ENCODE measurements around the gene CLEC4C. TPM values are rescaled to one million over a fixed set of nuclear protein-coding genes. Genes with fewer than 3 reads are reported as not detected.

Gene CLEC4C
- total and polyA plus RNA-seq, 2 experiments from 2014 or later = not detected

GRCh38 chr12:7705846-7706245 lies 41.3 kb downstream of the CLEC4C start:
- no peaks in the 10 kb centered on the region for H3K27me3 ChIP-seq (ENCODE audit: insufficient read depth)
- no peaks in the 10 kb centered on the region for H3K9me2 ChIP-seq (ENCODE audit: insufficient read depth)
- H3K9me3 Mint-ChIP-seq = no peaks in the 10 kb centered on the region; the same call in 2 of the 3 replicates
- H3K27me3 Mint-ChIP-seq (ENCODE audit: insufficient read depth, low read depth, poor library complexity) = no peaks in the 10 kb centered on the region
- H3K4me3 Mint-ChIP-seq = no peak overlapping the region
- H2AFZ ChIP-seq = no peak overlapping the region
- no peaks in the 10 kb centered on the region for H3F3A ChIP-seq (replicated peaks; ENCODE audit: low read depth)
- no peak overlapping the region for H3K27ac ChIP-seq (ENCODE audit: low read depth)
- peak; percentile 43 for ATAC-seq
- no peaks in the 10 kb centered on the region for H4K20me1 ChIP-seq (replicated peaks; ENCODE audit: insufficient read depth)
- no peak overlapping the region for H3K4me3 ChIP-seq
- H3K4me1 Mint-ChIP-seq = peaks cover 10% of the 10 kb centered on the region
- H3K36me3 Mint-ChIP-seq (ENCODE audit: low read depth) = no peaks in the 10 kb centered on the region
- no peak overlapping the region for H3K4me2 ChIP-seq
- peaks cover 9% of the 10 kb centered on the region for H3K4me1 ChIP-seq (ENCODE audit: insufficient read depth)
- H3K36me3 ChIP-seq (ENCODE audit: insufficient read depth) = no peaks in the 10 kb centered on the region
- no peaks in the 10 kb centered on the region for H3K79me2 ChIP-seq (replicated peaks; ENCODE audit: insufficient read depth)
- H3K27ac Mint-ChIP-seq = no peak overlapping the region
- no peak for DNase-seq (ENCODE audit: low spot score)
- no peak for TF ChIP-seq EZH2phosphoT487 (IDR thresholded peaks at IDR 0.05; ENCODE audit: unreplicated experiment)
- TF ChIP-seq, protein P1, sequence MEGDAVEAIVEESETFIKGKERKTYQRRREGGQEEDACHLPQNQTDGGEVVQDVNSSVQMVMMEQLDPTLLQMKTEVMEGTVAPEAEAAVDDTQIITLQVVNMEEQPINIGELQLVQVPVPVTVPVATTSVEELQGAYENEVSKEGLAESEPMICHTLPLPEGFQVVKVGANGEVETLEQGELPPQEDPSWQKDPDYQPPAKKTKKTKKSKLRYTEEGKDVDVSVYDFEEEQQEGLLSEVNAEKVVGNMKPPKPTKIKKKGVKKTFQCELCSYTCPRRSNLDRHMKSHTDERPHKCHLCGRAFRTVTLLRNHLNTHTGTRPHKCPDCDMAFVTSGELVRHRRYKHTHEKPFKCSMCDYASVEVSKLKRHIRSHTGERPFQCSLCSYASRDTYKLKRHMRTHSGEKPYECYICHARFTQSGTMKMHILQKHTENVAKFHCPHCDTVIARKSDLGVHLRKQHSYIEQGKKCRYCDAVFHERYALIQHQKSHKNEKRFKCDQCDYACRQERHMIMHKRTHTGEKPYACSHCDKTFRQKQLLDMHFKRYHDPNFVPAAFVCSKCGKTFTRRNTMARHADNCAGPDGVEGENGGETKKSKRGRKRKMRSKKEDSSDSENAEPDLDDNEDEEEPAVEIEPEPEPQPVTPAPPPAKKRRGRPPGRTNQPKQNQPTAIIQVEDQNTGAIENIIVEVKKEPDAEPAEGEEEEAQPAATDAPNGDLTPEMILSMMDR (conservative IDR thresholded peaks at IDR 0.05; ENCODE audit: low read depth in 2 of 2) = no peak

- no peak for ATAC-seq
- Histone ChIP-seq H3K27me3 (ENCODE audit: insufficient read depth) (no peaks in the 10 kb centered on the region), H2AFZ (no peak within 1 kb of the TSS; the same call in 1 of the 2 replicates), H4K20me1 (replicated peaks; ENCODE audit: insufficient read depth) (no peaks in the 10 kb centered on the region), H3K4me1 (ENCODE audit: insufficient read depth) (peaks cover 28% of the 10 kb centered on the region), H3F3A (replicated peaks; ENCODE audit: low read depth) (peaks cover 13% of the 10 kb centered on the region; the same call in 1 of the 2 replicates), H3K9me2 (ENCODE audit: insufficient read depth) (no peaks in the 10 kb centered on the region), H3K4me3 (peak within 1 kb of the TSS; percentile 7; the same call in 1 of the 2 replicates), H3K4me2 (peak within 1 kb of the TSS; percentile 48), H3K79me2 (replicated peaks; ENCODE audit: insufficient read depth) (no peaks in the 10 kb centered on the region; the same call in 1 of the 2 replicates), H3K27ac (ENCODE audit: low read depth) (peak within 1 kb of the TSS; percentile 97), H3K36me3 (ENCODE audit: insufficient read depth) (no peaks in the 10 kb centered on the region)
- H3K4me3 Mint-ChIP-seq = peak within 1 kb of the TSS; percentile 7; the same call in 1 of the 3 replicates
- no peaks in the 10 kb centered on the region; the same call in 2 of the 3 replicates for H3K9me3 Mint-ChIP-seq
- peaks cover 13% of the 10 kb centered on the region for H3K27me3 Mint-ChIP-seq (ENCODE audit: insufficient read depth, low read depth, poor library complexity)
- H3K36me3 Mint-ChIP-seq (ENCODE audit: low read depth) = peaks cover 4% of the 10 kb centered on the region
- peaks cover 30% of the 10 kb centered on the region for H3K4me1 Mint-ChIP-seq
- no peak for TF ChIP-seq POLR2AphosphoS5 (IDR thresholded peaks at IDR 0.05; ENCODE audit: low read depth)
- no peak for TF ChIP-seq ZNF331 (CRISPR knock-in tag; IDR thresholded peaks at IDR 0.05; ENCODE audit: low read depth)
- no peak for TF ChIP-seq NANOG (IDR thresholded peaks at IDR 0.05; ENCODE audit: borderline replicate concordance)
- TF ChIP-seq EZH2 (IDR thresholded peaks at IDR 0.05; ENCODE audit: low read depth, unreplicated experiment) = no peak
- no peak for TF ChIP-seq EZH2phosphoT487 (IDR thresholded peaks at IDR 0.05; ENCODE audit: unreplicated experiment)
- no peak for TF ChIP-seq STAT1 (IDR thresholded peaks at IDR 0.05; ENCODE audit: unreplicated experiment)
- peak; percentile 32 for DNase-seq (ENCODE audit: low spot score)
- H3K27ac Mint-ChIP-seq = peak within 1 kb of the TSS; percentile 94
These were observed 51.5 kb downstream of the CLEC4C start, which contains the start of gene GDF3 for GRCh38 chr12:7695566-7696197. Gene GDF3 (minus strand): TSS chr12:7695775. CDS start chr12:7695728, 47 bp downstream.

DNA sequence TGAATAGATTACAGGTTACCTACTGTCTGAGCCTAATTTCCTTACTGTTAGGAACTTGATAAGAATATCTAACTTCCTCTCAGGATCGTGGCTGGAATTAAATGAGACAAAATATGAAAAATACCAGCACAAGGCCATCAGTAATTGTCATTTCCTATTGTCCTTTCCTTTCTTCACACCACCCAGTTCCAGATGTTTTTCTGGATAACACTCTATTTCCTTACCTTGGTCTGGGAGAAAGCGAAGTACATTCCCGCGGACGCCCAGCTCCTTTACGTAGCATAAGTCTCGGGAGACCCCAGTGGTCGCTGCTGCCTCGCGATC lies 52.0 kb downstream of the CLEC4C start:
- H3K9me2 ChIP-seq (ENCODE audit: insufficient read depth) = no peaks in the 10 kb centered on the region
- Mint-ChIP-seq H3K36me3 (ENCODE audit: low read depth) (peaks cover 7% of the 10 kb centered on the region), H3K4me3 (peak overlapping the region; percentile 7; the same call in 1 of the 3 replicates), H3K27me3 (ENCODE audit: insufficient read depth, low read depth, poor library complexity) (peaks cover 13% of the 10 kb centered on the region), H3K9me3 (no peaks in the 10 kb centered on the region; the same call in 2 of the 3 replicates), H3K4me1 (peaks cover 30% of the 10 kb centered on the region), H3K27ac (peak overlapping the region; percentile 94)
- H4K20me1 ChIP-seq (replicated peaks; ENCODE audit: insufficient read depth) = no peaks in the 10 kb centered on the region
- H3K4me3 ChIP-seq = peak overlapping the region; percentile 7; the same call in 1 of the 2 replicates
- H3K27ac ChIP-seq (ENCODE audit: low read depth) = peak overlapping the region; percentile 97
- H3K4me1 ChIP-seq (ENCODE audit: insufficient read depth) = peaks cover 28% of the 10 kb centered on the region
- no peaks in the 10 kb centered on the region; the same call in 1 of the 2 replicates for H3K79me2 ChIP-seq (replicated peaks; ENCODE audit: insufficient read depth)
- peak; percentile 36 for DNase-seq (ENCODE audit: low spot score)
- no peak overlapping the region; the same call in 1 of the 2 replicates for H2AFZ ChIP-seq
- ATAC-seq = no peak; the same call in 1 of the 3 replicates
- no peaks in the 10 kb centered on the region for H3K36me3 ChIP-seq (ENCODE audit: insufficient read depth)
- no peaks in the 10 kb centered on the region for H3K27me3 ChIP-seq (ENCODE audit: insufficient read depth)
- H3K4me2 ChIP-seq = peak overlapping the region; percentile 48
- peaks cover 13% of the 10 kb centered on the region; the same call in 1 of the 2 replicates for H3F3A ChIP-seq (replicated peaks; ENCODE audit: low read depth)
- TF ChIP-seq NANOG (IDR thresholded peaks at IDR 0.05; ENCODE audit: borderline replicate concordance) (no peak), ZNF331 (CRISPR knock-in tag; IDR thresholded peaks at IDR 0.05; ENCODE audit: low read depth) (no peak), ETS1 (IDR thresholded peaks at IDR 0.05) (no peak), EZH2 (IDR thresholded peaks at IDR 0.05; ENCODE audit: low read depth, unreplicated experiment) (no peak), CREB1 (CRISPR knock-in tag; IDR thresholded peaks at IDR 0.05; ENCODE audit: low read depth) (no peak)
- TF ChIP-seq, protein P1 (conservative IDR thresholded peaks at IDR 0.05; ENCODE audit: low read depth in 2 of 2) = no peak
